DND-41 (cell line): Measurements from ENCODE around the gene COLGALT1.

Experiments
- ATAC-seq: fragments of 200-7000 bp; cut with Tn5 transposase; 3 replicates; pipeline ENCODE4 v1.9.1; 2021; ENCODE audit warnings: low read depth; ENCODE audit not compliant: insufficient read depth
- DNase-seq: peaks from one replicate; pipeline ENCODE4 v3.0.0-alpha.2; 2020
- H2AFZ ChIP-seq: 2 replicates; pipeline ENCODE4 v1.6.0; 2012; ENCODE audit warnings: low read depth, low read length
- H3K27ac ChIP-seq: 2 replicates; pipeline ENCODE4 v1.5.1; 2012; ENCODE audit warnings: low read length, inconsistent platforms
- H3K27me3 ChIP-seq: fragments of 200-600 bp; sonication (generic); 2 replicates; pipeline ENCODE4 v1.6.0; 2012; ENCODE audit warnings: low read length, mild to moderate bottlenecking, inconsistent platforms; ENCODE audit not compliant: insufficient read depth, poor library complexity
- H3K36me3 ChIP-seq: 2 replicates; pipeline ENCODE4 v1.5.1; 2012; ENCODE audit warnings: low read length, inconsistent platforms; ENCODE audit not compliant: insufficient read depth
- H3K4me1 ChIP-seq: 2 replicates; pipeline ENCODE4 v1.5.1; 2012; ENCODE audit warnings: mild to moderate bottlenecking, low read length; ENCODE audit not compliant: insufficient read depth
- H3K4me2 ChIP-seq: 2 replicates; pipeline ENCODE4 v1.6.0; 2012; ENCODE audit warnings: mild to moderate bottlenecking, moderate library complexity, low read length, inconsistent platforms; ENCODE audit not compliant: insufficient read depth
- H3K4me3 ChIP-seq, 2 experiments: fragments of 200-600 bp in 1 of 2; shearing (Covaris generic) in 1 of 2; 2 replicates each; pipeline ENCODE4 v1.5.1; 2012 to 2016; ENCODE audit warnings: inconsistent platforms in 2 of 2, low read length in 2 of 2, mild to moderate bottlenecking in 2 of 2, low read depth in 1 of 2, moderate library complexity in 1 of 2
- H3K79me2 ChIP-seq: 2 replicates; pipeline ENCODE4 v1.6.0; 2012; ENCODE audit warnings: low read length, inconsistent platforms; ENCODE audit not compliant: insufficient read depth
- H3K9ac ChIP-seq: 2 replicates; pipeline ENCODE4 v1.6.0; 2012; ENCODE audit warnings: low read depth, mild to moderate bottlenecking, inconsistent platforms, low read length, moderate library complexity
- H3K9me3 ChIP-seq: 2 replicates; pipeline ENCODE4 v1.5.1; 2012; ENCODE audit warnings: low read length, moderate library complexity, mild to moderate bottlenecking, inconsistent platforms; ENCODE audit not compliant: insufficient read depth, severe bottlenecking
- H4K20me1 ChIP-seq: 2 replicates; pipeline ENCODE4 v1.6.0; 2012; ENCODE audit warnings: low read length; ENCODE audit not compliant: insufficient read depth
- EZH2 ChIP-seq: IDR thresholded peaks from 3 replicates; pipeline ENCODE4 v1.6.1; 2012; ENCODE audit warnings: borderline replicate concordance, low read depth, mild to moderate bottlenecking, moderate library complexity, low read length, inconsistent platforms; ENCODE audit not compliant: severe bottlenecking
- TF ChIP-seq, protein P1 (sequence below): IDR thresholded peaks from 2 replicates; pipeline ENCODE4 v1.5.1; 2012; ENCODE audit warnings: borderline replicate concordance, low read length, moderate library complexity, mild to moderate bottlenecking; ENCODE audit not compliant: poor library complexity, severe bottlenecking; ENCODE audit errors: extremely low read depth

The COLGALT1 gene

DNA sequence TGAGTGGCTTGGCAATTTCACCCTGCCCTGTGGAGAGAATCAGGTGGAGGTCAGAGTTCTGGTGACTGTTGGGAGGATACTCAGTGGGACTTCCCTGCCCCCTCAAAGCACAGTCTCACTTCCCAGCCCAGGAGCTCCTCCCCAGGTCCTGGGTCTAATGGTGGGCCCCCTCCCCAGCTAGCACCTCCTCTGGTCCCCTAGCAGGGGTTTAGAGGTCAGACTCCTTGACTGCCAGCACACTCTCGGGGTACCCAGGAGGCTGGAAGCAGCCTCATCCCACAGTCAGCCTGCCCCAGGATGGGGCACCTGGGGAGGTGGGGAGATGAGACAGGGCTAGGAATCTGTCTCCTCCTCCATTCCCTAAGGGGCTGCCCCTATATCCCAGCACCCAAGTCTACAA, 65.2 kb downstream of the COLGALT1 start:
- ATAC-seq (no peak), DNase-seq (no peak)
- Histone ChIP-seq H3K4me1 (no peaks in the 10 kb centered on the region), H4K20me1 (no peaks in the 10 kb centered on the region), H2AFZ (no peak overlapping the region), H3K36me3 (no peaks in the 10 kb centered on the region), H3K4me2 (no peak overlapping the region), H3K27ac (no peak overlapping the region), H3K9ac (no peak overlapping the region), H3K79me2 (no peaks in the 10 kb centered on the region), H3K27me3 (no peaks in the 10 kb centered on the region), H3K9me3 (peaks cover 4% of the 10 kb centered on the region), H3K4me3 (no peak overlapping the region)
- no peak for TF ChIP-seq EZH2
- TF ChIP-seq, protein P1, sequence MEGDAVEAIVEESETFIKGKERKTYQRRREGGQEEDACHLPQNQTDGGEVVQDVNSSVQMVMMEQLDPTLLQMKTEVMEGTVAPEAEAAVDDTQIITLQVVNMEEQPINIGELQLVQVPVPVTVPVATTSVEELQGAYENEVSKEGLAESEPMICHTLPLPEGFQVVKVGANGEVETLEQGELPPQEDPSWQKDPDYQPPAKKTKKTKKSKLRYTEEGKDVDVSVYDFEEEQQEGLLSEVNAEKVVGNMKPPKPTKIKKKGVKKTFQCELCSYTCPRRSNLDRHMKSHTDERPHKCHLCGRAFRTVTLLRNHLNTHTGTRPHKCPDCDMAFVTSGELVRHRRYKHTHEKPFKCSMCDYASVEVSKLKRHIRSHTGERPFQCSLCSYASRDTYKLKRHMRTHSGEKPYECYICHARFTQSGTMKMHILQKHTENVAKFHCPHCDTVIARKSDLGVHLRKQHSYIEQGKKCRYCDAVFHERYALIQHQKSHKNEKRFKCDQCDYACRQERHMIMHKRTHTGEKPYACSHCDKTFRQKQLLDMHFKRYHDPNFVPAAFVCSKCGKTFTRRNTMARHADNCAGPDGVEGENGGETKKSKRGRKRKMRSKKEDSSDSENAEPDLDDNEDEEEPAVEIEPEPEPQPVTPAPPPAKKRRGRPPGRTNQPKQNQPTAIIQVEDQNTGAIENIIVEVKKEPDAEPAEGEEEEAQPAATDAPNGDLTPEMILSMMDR: no peak

DNA sequence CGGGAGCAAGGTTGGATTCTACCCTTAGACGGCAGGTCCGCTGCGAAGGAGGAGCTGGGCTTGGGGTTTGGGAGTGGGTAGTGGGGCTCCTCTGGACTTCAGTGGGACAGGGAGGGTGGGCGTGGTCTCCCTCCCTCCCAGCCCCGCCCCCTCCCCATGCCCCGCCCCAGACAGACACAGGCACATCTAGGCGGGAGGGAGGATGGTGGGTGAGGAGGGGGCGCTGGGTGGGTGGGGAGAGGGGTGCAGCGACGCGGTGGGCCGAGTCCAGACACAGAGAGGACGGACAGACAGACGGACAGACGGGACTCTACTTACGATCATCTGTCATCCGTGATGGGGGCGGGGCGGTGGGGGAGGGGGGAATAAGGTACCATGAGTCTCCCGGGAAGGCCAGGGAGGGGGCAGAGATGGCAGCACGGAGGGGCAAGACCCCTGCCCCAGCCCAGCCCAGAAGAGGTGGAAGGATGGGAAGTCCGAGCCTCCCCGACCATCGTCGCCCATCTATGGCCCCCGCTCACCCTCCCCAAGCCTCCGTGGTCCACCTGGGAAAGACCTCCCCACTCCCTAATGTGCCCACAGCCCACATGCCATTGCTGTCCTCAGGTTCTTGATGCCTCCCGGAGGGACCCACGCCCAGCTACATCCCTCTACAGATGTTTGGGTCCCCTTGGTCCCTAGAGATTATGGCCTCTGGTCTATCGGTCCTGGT, 67.9 kb downstream of the COLGALT1 start:
- Histone ChIP-seq H3K36me3 (no peaks in the 10 kb centered on the region), H2AFZ (no peak overlapping the region)
- TF ChIP-seq, protein P1: no peak
- no peak for TF ChIP-seq EZH2

DNA sequence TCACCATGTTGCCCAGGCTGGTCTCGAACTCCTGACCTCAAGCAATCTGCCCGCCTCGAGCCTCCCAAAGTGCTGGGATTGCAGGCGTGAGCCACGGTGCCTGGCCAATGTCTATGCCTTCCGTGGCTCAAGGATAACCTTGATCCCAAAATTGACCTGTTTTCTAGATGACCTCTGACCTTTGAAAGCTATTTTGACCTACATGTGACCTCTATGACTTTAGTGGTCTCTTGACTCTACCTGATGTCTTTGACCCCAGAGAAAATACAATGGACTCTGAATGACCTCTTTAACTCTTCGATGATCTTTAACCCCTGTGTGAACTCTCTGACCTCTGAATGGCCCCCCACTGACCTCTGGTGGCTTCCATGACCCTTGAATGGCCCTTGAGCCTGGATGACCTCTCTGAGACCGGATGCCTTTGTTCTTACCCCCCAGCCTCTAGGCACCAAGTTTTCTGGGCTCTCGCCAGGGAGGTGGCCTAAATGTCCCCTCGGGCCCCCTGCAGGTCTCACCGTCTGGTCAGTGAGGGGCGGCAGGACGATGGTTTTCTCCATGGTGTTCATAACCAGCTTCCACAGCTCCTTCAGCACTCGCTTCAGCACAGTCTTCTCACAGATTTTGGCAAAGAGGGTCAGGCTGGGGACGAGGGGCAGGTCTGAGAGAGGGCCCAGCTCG, 69.0 kb downstream of the COLGALT1 start:
- H3K79me2 ChIP-seq: no peaks in the 10 kb centered on the region
- H3K27me3 ChIP-seq: no peaks in the 10 kb centered on the region
- ATAC-seq (no peak), DNase-seq (no peak)
- peaks cover 4% of the 10 kb centered on the region for H3K9me3 ChIP-seq
- H4K20me1 ChIP-seq: no peaks in the 10 kb centered on the region
- no peaks in the 10 kb centered on the region for H3K4me1 ChIP-seq
- H3K4me2 ChIP-seq: no peak overlapping the region
- no peak overlapping the region for H3K27ac ChIP-seq
- H3K4me3 ChIP-seq: no peak overlapping the region
- no peaks in the 10 kb centered on the region for H3K36me3 ChIP-seq
- TF ChIP-seq, protein P1: no peak
- TF ChIP-seq EZH2: no peak
- H2AFZ ChIP-seq: no peak overlapping the region
- H3K9ac ChIP-seq: no peak overlapping the region

More for the DNA sequence above, 67.9 kb downstream of the COLGALT1 start:
- Histone ChIP-seq H3K9ac (no peak overlapping the region), H3K4me2 (no peak overlapping the region), H3K79me2 (no peaks in the 10 kb centered on the region), H3K4me1 (no peaks in the 10 kb centered on the region), H4K20me1 (no peaks in the 10 kb centered on the region), H3K27ac (no peak overlapping the region), H3K27me3 (no peaks in the 10 kb centered on the region), H3K4me3 (no peak overlapping the region), H3K9me3 (peaks cover 4% of the 10 kb centered on the region)
- DNase-seq (no peak), ATAC-seq (no peak)
